Naive thymus-derived CD4-positive, alpha-beta T cell (primary cell): ENCODE measurements around the gene NDUFA8. TPM values are rescaled to one million over a fixed set of nuclear protein-coding genes. Genes with fewer than 3 reads are reported as not detected.

ENCODE experiments used
- ATAC-seq: fragments of 150-1000 bp; cut with Tn5 transposase; 2 replicates; pipeline ENCODE4 v1.10.0; 2021; ENCODE audit warnings: mild to moderate bottlenecking, moderate library complexity
- CTCF ChIA-PET: fragments of 350-600 bp; sonication (Branson Sonifier 250); formaldehyde crosslinking; loops from one replicate; lab custom pipeline; 2021; ENCODE audit warnings: antibody characterized with exemption; lab: Charles Lee
- POLR2A ChIA-PET: fragments of 350-600 bp; sonication (Branson Sonifier 250); formaldehyde crosslinking; loops from one replicate; lab custom pipeline; 2021; ENCODE audit warnings: antibody characterized with exemption, inconsistent platforms; lab: Charles Lee
- DNase-seq, 9 donors: peaks; one replicate each; pipeline versions ENCODE4 v3.0.0 to v3.0.0-alpha.2; 2020 to 2022; ENCODE audit warnings: mixed read lengths in 1 of 9
- H3K27ac ChIP-seq: one replicate; pipeline ENCODE4 v1.7.0; 2013; ENCODE audit warnings: mild to moderate bottlenecking, low read depth, low read length, moderate library complexity
- H3K27me3 ChIP-seq, 2 donors: one replicate each; pipeline ENCODE4 v1.7.0; 2013; ENCODE audit warnings: low read length in 2 of 2, mild to moderate bottlenecking in 2 of 2, moderate library complexity in 2 of 2; ENCODE audit not compliant: control insufficient read depth in 2 of 2, insufficient read depth in 2 of 2
- H3K36me3 ChIP-seq, 3 experiments: 1 replicate in 2 of 3; 2 replicates in 1 of 3; pipeline ENCODE4 v1.7.0; 2013; ENCODE audit warnings: low read length in 3 of 3, mild to moderate bottlenecking in 3 of 3, moderate library complexity in 1 of 3; ENCODE audit not compliant: insufficient read depth in 3 of 3, control insufficient read depth in 2 of 3
- H3K4me1 ChIP-seq, 2 donors: one replicate each; pipeline ENCODE4 v1.7.0; 2013; ENCODE audit warnings: low read length in 2 of 2, mild to moderate bottlenecking in 2 of 2, moderate library complexity in 1 of 2; ENCODE audit not compliant: control insufficient read depth in 2 of 2, insufficient read depth in 2 of 2
- H3K4me3 ChIP-seq: 2 replicates; pipeline ENCODE4 v1.7.0; 2013; ENCODE audit warnings: mild to moderate bottlenecking, low read length
- H3K9me3 ChIP-seq, 3 experiments: 1 replicate in 2 of 3; 2 replicates in 1 of 3; pipeline ENCODE4 v1.7.0; 2013; ENCODE audit warnings: low read length in 3 of 3; ENCODE audit not compliant: control insufficient read depth in 2 of 3
- H3K27ac Mint-ChIP-seq, 9 donors: one replicate each; pipeline ENCODE4 v1.8.0; 2020 to 2022; ENCODE audit warnings: mixed read lengths in 9 of 9, mild to moderate bottlenecking in 8 of 9, moderate library complexity in 5 of 9, inconsistent platforms in 2 of 9
- H3K27me3 Mint-ChIP-seq, 5 donors: one replicate each; pipeline ENCODE4 v1.8.0; 2021 to 2022; ENCODE audit warnings: mixed read lengths in 5 of 5, mild to moderate bottlenecking in 1 of 5
- H3K36me3 Mint-ChIP-seq, 5 donors: one replicate each; pipeline ENCODE4 v1.8.0; 2020 to 2022; ENCODE audit warnings: mixed read lengths in 5 of 5, mild to moderate bottlenecking in 3 of 5, inconsistent platforms in 1 of 5
- H3K4me1 Mint-ChIP-seq, 7 donors: one replicate each; pipeline ENCODE4 v1.8.0; 2020 to 2022; ENCODE audit warnings: mixed read lengths in 7 of 7, mild to moderate bottlenecking in 3 of 7, inconsistent platforms in 1 of 7
- H3K4me3 Mint-ChIP-seq, 10 donors: one replicate each; pipeline ENCODE4 v1.8.0; 2020 to 2022; ENCODE audit warnings: mild to moderate bottlenecking in 10 of 10, mixed read lengths in 10 of 10, moderate library complexity in 6 of 10, inconsistent platforms in 2 of 10
- H3K9me3 Mint-ChIP-seq, 11 donors: one replicate each; pipeline ENCODE4 v1.8.0; 2020 to 2022; ENCODE audit warnings: mixed read lengths in 11 of 11, mild to moderate bottlenecking in 4 of 11, inconsistent platforms in 1 of 11, moderate library complexity in 1 of 11
- intact Hi-C, 2 donors: fragments of 100-400 bp; cut with micrococcal nuclease; formaldehyde crosslinking; loops; one replicate each; pipeline ENCODE4 v1.15.1; 2023
- polyA plus RNA-seq, 2 donors: library from polyadenylated mRNA; unstranded; fragments of 300-500 nt; fragmentation: Illumina TruSeq; gene quantifications; one replicate each; pipeline ENCODE4 v1.2.3, GENCODE V29; 2021
- total RNA-seq, 6 experiments: library from RNA in 5 of 6; stranded (reverse) in 5 of 6; gene quantifications; 1 replicate in 5 of 6; 2 replicates in 1 of 6; pipeline ENCODE4 v1.2.3 and lab custom pipeline; 2021 to 2026

NDUFA8 gene
- total and polyA plus RNA-seq, 7 experiments from 2014 or later: 6.7 to 93.6 (median 18.2) TPM

DNA sequence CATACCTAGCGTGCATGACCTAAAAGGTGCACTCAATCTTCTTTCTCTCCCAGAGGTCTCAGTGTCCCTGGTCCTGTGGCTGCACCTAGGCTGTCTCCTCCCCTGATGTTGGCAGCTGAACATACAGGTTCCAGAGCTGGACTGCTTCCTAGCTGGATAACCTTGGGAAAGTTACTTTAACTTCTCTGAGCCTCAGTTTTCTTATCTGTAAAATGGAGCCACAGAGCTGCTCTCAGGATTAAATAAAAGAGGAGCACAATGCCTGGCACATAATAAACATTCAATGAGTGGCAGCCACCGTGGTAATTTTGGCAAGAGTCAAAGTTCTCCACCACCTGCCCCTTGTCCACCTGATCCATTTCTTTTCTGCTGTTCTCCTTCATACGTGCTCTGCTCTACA lies 14.1 kb upstream of the NDUFA8 start:
- no peak overlapping the region for H3K4me3 Mint-ChIP-seq
- peaks cover 0 to 3% (median 0%) of the 10 kb centered on the region in 5 donors for H3K36me3 Mint-ChIP-seq
- ChIA-PET CTCF (no interaction called here), POLR2A (no interaction called here)
- H3K9me3 ChIP-seq: no peaks in the 10 kb centered on the region
- H3K27me3 Mint-ChIP-seq: peaks cover 17 to 57% (median 43%) of the 10 kb centered on the region in 5 donors
- no peaks in the 10 kb centered on the region for H3K4me1 ChIP-seq
- H3K4me1 Mint-ChIP-seq: no peaks in the 10 kb centered on the region
- H3K36me3 ChIP-seq: no peaks in the 10 kb centered on the region
- intact Hi-C loops: no loop called here
- ATAC-seq (no peak), DNase-seq (no peak)
- no peak overlapping the region for H3K27ac Mint-ChIP-seq
- H3K4me3 ChIP-seq: no peak overlapping the region
- no peak overlapping the region for H3K27ac ChIP-seq
- peaks cover 0 to 1% (median 0%) of the 10 kb centered on the region in 11 donors for H3K9me3 Mint-ChIP-seq
- no peaks in the 10 kb centered on the region for H3K27me3 ChIP-seq

DNA sequence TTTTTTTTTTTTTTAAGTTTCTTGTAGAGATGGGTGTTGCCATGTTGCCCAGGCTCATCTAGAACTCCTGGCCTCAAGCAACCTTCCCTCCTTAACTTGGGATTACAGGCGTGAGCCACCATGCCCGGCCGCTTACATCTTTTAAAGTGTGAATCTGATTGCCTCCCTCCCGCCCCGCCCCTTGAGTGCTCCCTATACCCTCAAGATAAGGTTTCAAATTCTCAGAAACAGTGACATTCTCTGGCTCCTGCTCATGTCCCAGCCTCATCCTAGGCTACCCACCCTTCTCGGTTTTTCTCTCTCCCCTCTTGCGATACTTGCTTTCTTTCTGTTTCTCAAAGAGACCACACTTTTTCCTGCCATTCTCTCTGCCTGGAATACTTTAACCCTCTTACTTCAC lies 12.6 kb upstream of the NDUFA8 start:
- intact Hi-C loops: no loop called here
- Histone ChIP-seq H3K27me3 (no peaks in the 10 kb centered on the region), H3K4me1 (no peaks in the 10 kb centered on the region), H3K9me3 (no peaks in the 10 kb centered on the region), H3K27ac (no peak overlapping the region), H3K36me3 (no peaks in the 10 kb centered on the region), H3K4me3 (no peak overlapping the region)
- DNase-seq: no peak
- ChIA-PET POLR2A (no interaction called here), CTCF (no interaction called here)
- Mint-ChIP-seq H3K36me3 (peaks cover 0 to 6% (median 0%) of the 10 kb centered on the region in 5 donors), H3K4me1 (no peaks in the 10 kb centered on the region), H3K4me3 (no peak overlapping the region), H3K27ac (no peak overlapping the region), H3K9me3 (peaks cover 0 to 1% (median 0%) of the 10 kb centered on the region in 11 donors), H3K27me3 (peaks cover 23 to 65% (median 52%) of the 10 kb centered on the region in 5 donors)
- no peak for ATAC-seq

DNA sequence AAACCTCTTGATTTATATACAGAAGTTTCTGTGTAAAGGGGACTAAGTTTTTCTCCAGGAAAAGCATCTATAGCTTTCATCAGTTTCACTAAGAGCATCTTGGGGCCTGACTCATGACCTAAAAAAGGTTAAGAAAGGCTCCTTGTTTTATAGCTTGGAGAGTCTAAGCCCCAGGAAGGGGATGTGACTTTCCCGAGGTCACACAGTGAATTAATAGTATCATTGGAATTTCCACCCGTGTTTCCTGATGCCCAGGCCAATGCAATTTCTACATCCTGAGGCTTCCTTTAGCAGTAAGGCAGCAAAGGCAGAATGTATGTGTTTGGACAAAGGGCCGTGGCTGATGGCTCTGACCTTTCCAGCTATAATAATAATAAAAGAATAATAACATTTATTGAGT lies 8.8 kb upstream of the NDUFA8 start:
- Histone ChIP-seq H3K9me3 (no peaks in the 10 kb centered on the region), H3K4me3 (no peak overlapping the region), H3K4me1 (no peaks in the 10 kb centered on the region), H3K27ac (no peak overlapping the region), H3K36me3 (no peaks in the 10 kb centered on the region), H3K27me3 (no peaks in the 10 kb centered on the region)
- ChIA-PET POLR2A (no interaction called here), CTCF (no interaction called here)
- intact Hi-C loops: no loop called here
- Mint-ChIP-seq H3K36me3 (peaks cover 0 to 10% (median 0%) of the 10 kb centered on the region in 5 donors), H3K9me3 (peaks cover 0 to 4% (median 0%) of the 10 kb centered on the region in 11 donors), H3K4me1 (no peaks in the 10 kb centered on the region), H3K27ac (no peak overlapping the region), H3K4me3 (no peak overlapping the region), H3K27me3 (peaks cover 33 to 54% (median 49%) of the 10 kb centered on the region in 5 donors)
- DNase-seq (no peak), ATAC-seq (no peak)

DNA sequence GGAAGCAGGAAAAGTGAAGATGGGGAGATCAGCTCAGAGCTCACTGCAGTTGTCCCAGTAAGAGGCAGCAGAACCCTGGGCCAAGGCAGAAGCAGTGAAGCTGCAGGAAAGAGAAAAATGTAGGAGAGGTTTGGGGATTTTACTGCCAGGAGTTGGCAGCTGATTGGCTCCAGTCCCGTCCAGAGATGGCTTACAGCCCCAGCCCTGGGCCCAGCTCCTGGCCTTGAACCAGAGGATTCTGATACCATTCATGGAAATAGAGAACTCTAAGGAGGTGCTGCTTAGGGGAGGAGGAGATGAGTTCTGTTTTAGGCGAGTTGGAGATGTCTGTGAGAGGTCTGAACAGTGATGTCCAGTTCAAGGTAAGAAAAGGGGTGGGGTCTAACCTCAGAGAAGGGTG lies 4.7 kb upstream of the NDUFA8 start:
- Mint-ChIP-seq H3K4me1 (peaks cover 0 to 12% (median 9%) of the 10 kb centered on the region in 7 donors), H3K27me3 (peaks cover 20 to 44% (median 38%) of the 10 kb centered on the region in 5 donors), H3K9me3 (peaks cover 0 to 17% (median 6%) of the 10 kb centered on the region in 11 donors), H3K4me3 (no peak overlapping the region), H3K27ac (no peak overlapping the region), H3K36me3 (peaks cover 0 to 14% (median 5%) of the 10 kb centered on the region in 5 donors)
- Histone ChIP-seq H3K4me3 (no peak overlapping the region), H3K4me1 (no peaks in the 10 kb centered on the region), H3K9me3 (no peaks in the 10 kb centered on the region), H3K27me3 (no peaks in the 10 kb centered on the region), H3K27ac (no peak overlapping the region), H3K36me3 (peaks cover 0 to 2% (median 0%) of the 10 kb centered on the region in 3 experiments)
- intact Hi-C loops: no loop called here
- DNase-seq (no peak), ATAC-seq (no peak)
- ChIA-PET CTCF (no interaction called here), POLR2A (no interaction called here)

DNA sequence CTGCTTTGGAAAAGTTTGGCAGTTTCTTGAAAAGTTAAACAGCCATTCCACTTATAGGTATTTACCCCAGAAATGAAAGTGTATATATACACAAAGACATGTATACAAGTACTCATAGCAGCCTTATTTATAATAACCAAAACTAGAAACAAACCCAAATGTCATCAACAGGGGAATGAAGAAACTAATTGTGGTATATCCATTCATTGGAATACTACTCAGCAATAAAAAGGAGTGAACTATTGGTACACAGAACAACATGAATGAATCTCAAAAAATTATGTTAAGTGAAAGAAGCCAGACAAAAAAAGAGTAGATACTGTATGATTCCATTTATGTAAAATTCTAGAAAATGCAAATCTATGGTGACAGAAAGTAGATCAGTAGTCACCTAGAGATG lies 2.8 kb upstream of the NDUFA8 start:
- H3K9me3 ChIP-seq: no peaks in the 10 kb centered on the region
- CTCF ChIA-PET: no interaction called here
- no peak for DNase-seq
- H3K4me1 ChIP-seq: peaks cover 7% of the 10 kb centered on the region in 2 donors
- Mint-ChIP-seq H3K27ac (no peak overlapping the region), H3K4me3 (no peak overlapping the region), H3K9me3 (peaks cover 0 to 17% (median 6%) of the 10 kb centered on the region in 11 donors), H3K36me3 (peaks cover 0 to 12% (median 5%) of the 10 kb centered on the region in 5 donors), H3K27me3 (peaks cover 8 to 38% (median 25%) of the 10 kb centered on the region in 5 donors), H3K4me1 (peaks cover 6 to 29% (median 25%) of the 10 kb centered on the region in 7 donors)
- intact Hi-C loops: no loop called here
- POLR2A ChIA-PET: no interaction called here
- no peaks in the 10 kb centered on the region for H3K27me3 ChIP-seq
- H3K36me3 ChIP-seq: peaks cover 0 to 5% (median 0%) of the 10 kb centered on the region in 3 experiments
- H3K4me3 ChIP-seq: no peak overlapping the region
- H3K27ac ChIP-seq: no peak overlapping the region
- no peak for ATAC-seq

DNA sequence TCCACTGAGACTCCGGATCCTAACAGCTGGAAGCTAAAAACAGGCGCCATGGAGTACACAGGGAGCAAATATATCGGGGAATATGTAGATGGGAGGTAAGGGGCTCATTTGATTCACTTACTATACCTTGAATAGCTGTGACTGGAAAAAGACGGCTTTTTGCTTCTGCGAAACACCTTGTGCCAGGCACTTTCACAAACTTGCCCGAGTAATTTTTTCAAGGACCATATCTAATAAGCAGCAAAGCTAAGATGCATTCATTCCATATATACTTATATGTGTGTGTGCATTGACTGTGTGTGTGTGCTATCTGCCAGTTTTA lies 307 bp upstream of the NDUFA8 start:
- Histone ChIP-seq H3K36me3 (peaks cover 0 to 5% (median 0%) of the 10 kb centered on the region in 3 experiments), H3K27ac (peak overlapping the region; percentile 88), H3K4me3 (peak overlapping the region; percentile 74), H3K9me3 (no peaks in the 10 kb centered on the region), H3K27me3 (no peaks in the 10 kb centered on the region), H3K4me1 (peaks cover 7% of the 10 kb centered on the region in 2 donors)
- Mint-ChIP-seq H3K4me3 (peak overlapping the region; percentile 94 to 100 (median 99)), H3K27ac (peak overlapping the region; percentile 90 to 99 (median 96)), H3K36me3 (peaks cover 0 to 9% (median 5%) of the 10 kb centered on the region in 5 donors), H3K27me3 (peaks cover 8 to 30% (median 21%) of the 10 kb centered on the region in 5 donors), H3K4me1 (peaks cover 20 to 47% (median 43%) of the 10 kb centered on the region in 7 donors), H3K9me3 (peaks cover 0 to 17% (median 6%) of the 10 kb centered on the region in 11 donors)
- intact Hi-C loops: loop anchor here (1.0 to 5.0 kb wide), 7 partner anchors 55 to 747 kb away; partner anchors contain the start of genes TTLL11 (in 2 of the 2), MRRF (in 1 of the 2), PDCL (in 1 of the 2) and RBM18 (in 1 of the 2)
- ChIA-PET POLR2A (interaction anchor here (0.7 to 1.4 kb wide), 3 partner anchors 10 to 104 kb away, joined by 3 to 5 read pairs (median 3); partner anchors contain the start of genes MRRF and RBM18), CTCF (interaction anchor here (1.3 to 2.8 kb wide), 2 partner anchors 15 to 61 kb away, joined by 5 to 7 read pairs; no protein-coding TSS in a partner anchor)
- ATAC-seq: no peak
- no peak for DNase-seq
